Activated naive CD8-positive, alpha-beta T cell treated with anti-CD3 and anti-CD28 coated beads for 36 hours (primary cell): ENCODE results near the gene HID1. TPM values are rescaled to one million over a fixed set of nuclear protein-coding genes. Genes with fewer than 3 reads are reported as not detected.

Source experiments
- DNase-seq: peaks from one replicate; pipeline ENCODE4 v3.0.0; 2021
- H3K27ac Mint-ChIP-seq: one replicate; pipeline ENCODE4 v1.8.0; 2022; ENCODE audit warnings: mild to moderate bottlenecking, moderate library complexity, mixed read lengths
- H3K27me3 Mint-ChIP-seq: one replicate; pipeline ENCODE4 v1.8.0; 2022; ENCODE audit warnings: mild to moderate bottlenecking, mixed read lengths
- H3K36me3 Mint-ChIP-seq: one replicate; pipeline ENCODE4 v1.8.0; 2021; ENCODE audit warnings: mild to moderate bottlenecking, mixed read lengths
- H3K4me1 Mint-ChIP-seq: one replicate; pipeline ENCODE4 v1.8.0; 2021; ENCODE audit warnings: mixed read lengths
- H3K4me3 Mint-ChIP-seq: one replicate; pipeline ENCODE4 v1.8.0; 2022; ENCODE audit warnings: mild to moderate bottlenecking, moderate library complexity, mixed read lengths
- H3K9me3 Mint-ChIP-seq: one replicate; pipeline ENCODE4 v1.8.0; 2022; ENCODE audit warnings: mixed read lengths
- total RNA-seq, 2 experiments: library from RNA; stranded (reverse); gene quantifications; one replicate each; pipeline ENCODE4 v1.2.3, GENCODE V29; 2021

The HID1 gene
- total RNA-seq, 2 experiments from 2014 or later, result 1.6 to 1.9 TPM

GRCh38 chr17:74962622-74963394 is 9.8 kb downstream of the HID1 start:
- Mint-ChIP-seq H3K36me3 (no peaks in the 10 kb centered on the region), H3K27me3 (no peaks in the 10 kb centered on the region), H3K4me3 (no peak overlapping the region), H3K27ac (no peak overlapping the region), H3K4me1 (peaks cover 7% of the 10 kb centered on the region), H3K9me3 (no peaks in the 10 kb centered on the region)
- DNase-seq, result no peak

GRCh38 chr17:74961657-74962350 is 10.8 kb downstream of the HID1 start:
- Mint-ChIP-seq H3K27me3 (no peaks in the 10 kb centered on the region), H3K36me3 (no peaks in the 10 kb centered on the region), H3K9me3 (no peaks in the 10 kb centered on the region), H3K4me3 (no peak overlapping the region), H3K27ac (no peak overlapping the region), H3K4me1 (peaks cover 7% of the 10 kb centered on the region)
- peak; percentile 77 for DNase-seq

- Mint-ChIP-seq H3K27me3 (no peaks in the 10 kb centered on the region), H3K9me3 (no peaks in the 10 kb centered on the region), H3K4me3 (no peak overlapping the region), H3K36me3 (no peaks in the 10 kb centered on the region), H3K27ac (no peak overlapping the region), H3K4me1 (peaks cover 7% of the 10 kb centered on the region)
- peak; percentile 61 for DNase-seq
Measured at GRCh38 chr17:74960570-74961342, 11.8 kb downstream of the HID1 start.

- Mint-ChIP-seq H3K27ac (no peak overlapping the region), H3K4me3 (no peak overlapping the region), H3K27me3 (no peaks in the 10 kb centered on the region), H3K4me1 (peaks cover 7% of the 10 kb centered on the region), H3K36me3 (no peaks in the 10 kb centered on the region), H3K9me3 (no peaks in the 10 kb centered on the region)
- DNase-seq, result no peak
Measured at GRCh38 chr17:74959826-74960515, 12.6 kb downstream of the HID1 start.

- DNase-seq, result peak; percentile 78
- Mint-ChIP-seq H3K27me3 (no peaks in the 10 kb centered on the region), H3K4me3 (no peak overlapping the region), H3K4me1 (peaks cover 7% of the 10 kb centered on the region), H3K9me3 (no peaks in the 10 kb centered on the region), H3K36me3 (no peaks in the 10 kb centered on the region), H3K27ac (no peak overlapping the region)
Measured at GRCh38 chr17:74957935-74958740, 14.4 kb downstream of the HID1 start.

GRCh38 chr17:74956093-74956492 is 16.5 kb downstream of the HID1 start:
- Mint-ChIP-seq H3K9me3 (no peaks in the 10 kb centered on the region), H3K4me3 (no peak overlapping the region), H3K27me3 (no peaks in the 10 kb centered on the region), H3K27ac (no peak overlapping the region), H3K36me3 (no peaks in the 10 kb centered on the region), H3K4me1 (peaks cover 4% of the 10 kb centered on the region)
- no peak for DNase-seq

- Mint-ChIP-seq H3K4me1 (no peaks in the 10 kb centered on the region), H3K36me3 (no peaks in the 10 kb centered on the region), H3K27ac (peak overlapping the region; percentile 42), H3K4me3 (no peak overlapping the region), H3K9me3 (no peaks in the 10 kb centered on the region), H3K27me3 (no peaks in the 10 kb centered on the region)
- no peak for DNase-seq
Measured at GRCh38 chr17:74954665-74955421, 17.7 kb downstream of the HID1 start.

GRCh38 chr17:74954115-74954514 is 18.4 kb downstream of the HID1 start:
- H3K27me3 Mint-ChIP-seq, result no peaks in the 10 kb centered on the region
- no peaks in the 10 kb centered on the region for H3K4me1 Mint-ChIP-seq
- H3K4me3 Mint-ChIP-seq, result no peak overlapping the region
- H3K36me3 Mint-ChIP-seq, result no peaks in the 10 kb centered on the region
- no peak overlapping the region for H3K27ac Mint-ChIP-seq
- no peak for DNase-seq
- no peaks in the 10 kb centered on the region for H3K9me3 Mint-ChIP-seq

GRCh38 chr17:74953134-74953687 is 19.3 kb downstream of the HID1 start:
- DNase-seq, result no peak
- Mint-ChIP-seq H3K4me3 (no peak overlapping the region), H3K27ac (no peak overlapping the region), H3K36me3 (no peaks in the 10 kb centered on the region), H3K9me3 (no peaks in the 10 kb centered on the region), H3K27me3 (no peaks in the 10 kb centered on the region), H3K4me1 (no peaks in the 10 kb centered on the region)

GRCh38 chr17:74952431-74953133 is 20.0 kb downstream of the HID1 start:
- H3K36me3 Mint-ChIP-seq, result no peaks in the 10 kb centered on the region
- no peaks in the 10 kb centered on the region for H3K9me3 Mint-ChIP-seq
- H3K4me3 Mint-ChIP-seq, result no peak overlapping the region
- DNase-seq, result no peak
- no peak overlapping the region for H3K27ac Mint-ChIP-seq
- H3K4me1 Mint-ChIP-seq, result no peaks in the 10 kb centered on the region
- no peaks in the 10 kb centered on the region for H3K27me3 Mint-ChIP-seq

- DNase-seq, result no peak
- H3K9me3 Mint-ChIP-seq, result no peaks in the 10 kb centered on the region
- H3K4me3 Mint-ChIP-seq, result no peak overlapping the region
- H3K36me3 Mint-ChIP-seq, result no peaks in the 10 kb centered on the region
- no peaks in the 10 kb centered on the region for H3K4me1 Mint-ChIP-seq
- H3K27me3 Mint-ChIP-seq, result no peaks in the 10 kb centered on the region
- no peak overlapping the region for H3K27ac Mint-ChIP-seq
Measured at GRCh38 chr17:74951680-74952421, 20.7 kb downstream of the HID1 start.

- H3K36me3 Mint-ChIP-seq, result no peaks in the 10 kb centered on the region
- no peak overlapping the region for H3K27ac Mint-ChIP-seq
- no peaks in the 10 kb centered on the region for H3K4me1 Mint-ChIP-seq
- H3K4me3 Mint-ChIP-seq, result no peak overlapping the region
- H3K27me3 Mint-ChIP-seq, result no peaks in the 10 kb centered on the region
- no peaks in the 10 kb centered on the region for H3K9me3 Mint-ChIP-seq
- no peak for DNase-seq
Measured at GRCh38 chr17:74951065-74951464, 21.5 kb downstream of the HID1 start.
